Endothelial cell (in vitro differentiated cells): ENCODE results near the gene CDYL. TPM values are rescaled to one million over a fixed set of nuclear protein-coding genes. Genes with fewer than 3 reads are reported as not detected.

Source experiments
- DNase-seq: peaks from one replicate; pipeline ENCODE4 v3.0.0; 2021; ENCODE audit warnings: low spot score
- H3K27ac Mint-ChIP-seq: one replicate; pipeline ENCODE4 v1.8.0; 2021; ENCODE audit warnings: mixed read lengths, inconsistent platforms; ENCODE audit not compliant: unreplicated experiment
- H3K27me3 Mint-ChIP-seq: one replicate; pipeline ENCODE4 v1.8.0; 2021; ENCODE audit warnings: mild to moderate bottlenecking, moderate library complexity, mixed read lengths, inconsistent platforms; ENCODE audit not compliant: unreplicated experiment
- H3K36me3 Mint-ChIP-seq: one replicate; pipeline ENCODE4 v1.8.0; 2021; ENCODE audit warnings: mild to moderate bottlenecking, low read depth, mixed read lengths, inconsistent platforms; ENCODE audit not compliant: unreplicated experiment
- H3K4me1 Mint-ChIP-seq: one replicate; pipeline ENCODE4 v1.8.0; 2021; ENCODE audit warnings: mild to moderate bottlenecking, mixed read lengths, inconsistent platforms; ENCODE audit not compliant: unreplicated experiment
- H3K4me3 Mint-ChIP-seq: one replicate; pipeline ENCODE4 v1.8.0; 2021; ENCODE audit warnings: mild to moderate bottlenecking, mixed read lengths, inconsistent platforms; ENCODE audit not compliant: unreplicated experiment
- H3K9me3 Mint-ChIP-seq: one replicate; pipeline ENCODE4 v1.8.0; 2021; ENCODE audit warnings: mixed read lengths, inconsistent platforms; ENCODE audit not compliant: unreplicated experiment
- total RNA-seq: library from RNA; stranded (reverse); fragmentation: NEBNext Ultra II Directional; extraction: Animal tissue kit (Norgen Biotek cat#: 25700); gene quantifications from one replicate; pipeline ENCODE4 v1.2.1, GENCODE V29; 2021; ENCODE audit not compliant: unreplicated experiment
- TF ChIP-seq, protein P1 (sequence below): fragments of 200-600 bp; sonication (generic); IDR thresholded peaks from one replicate; pipeline ENCODE4 v1.5.0; 2021; ENCODE audit warnings: antibody characterized with exemption; ENCODE audit not compliant: unreplicated experiment

Gene CDYL
- total RNA-seq, 1 donor from 2014 or later = 66.7 TPM

DNA sequence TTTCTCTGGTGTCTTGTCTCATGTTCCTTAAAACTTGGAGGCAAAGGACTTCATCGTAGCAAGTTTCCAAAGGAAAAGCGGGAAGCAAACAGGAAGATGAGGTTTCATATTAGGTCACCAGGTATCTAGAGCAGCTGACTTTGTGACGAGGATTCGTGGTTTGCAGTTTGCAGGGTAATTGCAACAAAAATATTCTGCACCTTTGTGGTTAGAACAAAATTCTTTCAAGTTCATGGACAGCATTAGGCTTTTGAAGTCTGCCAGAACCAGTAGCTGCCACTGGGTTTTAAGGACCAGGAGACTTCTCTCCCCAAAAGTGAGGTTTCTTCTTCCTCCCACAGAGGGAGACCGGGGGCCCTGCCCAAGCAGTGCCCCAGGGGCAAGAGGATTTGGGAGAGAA is 164.2 kb downstream of the CDYL start:
- peaks cover 11% of the 10 kb centered on the region for H3K4me1 Mint-ChIP-seq
- peaks cover 15% of the 10 kb centered on the region for H3K36me3 Mint-ChIP-seq
- H3K9me3 Mint-ChIP-seq = no peaks in the 10 kb centered on the region
- TF ChIP-seq, protein P1, sequence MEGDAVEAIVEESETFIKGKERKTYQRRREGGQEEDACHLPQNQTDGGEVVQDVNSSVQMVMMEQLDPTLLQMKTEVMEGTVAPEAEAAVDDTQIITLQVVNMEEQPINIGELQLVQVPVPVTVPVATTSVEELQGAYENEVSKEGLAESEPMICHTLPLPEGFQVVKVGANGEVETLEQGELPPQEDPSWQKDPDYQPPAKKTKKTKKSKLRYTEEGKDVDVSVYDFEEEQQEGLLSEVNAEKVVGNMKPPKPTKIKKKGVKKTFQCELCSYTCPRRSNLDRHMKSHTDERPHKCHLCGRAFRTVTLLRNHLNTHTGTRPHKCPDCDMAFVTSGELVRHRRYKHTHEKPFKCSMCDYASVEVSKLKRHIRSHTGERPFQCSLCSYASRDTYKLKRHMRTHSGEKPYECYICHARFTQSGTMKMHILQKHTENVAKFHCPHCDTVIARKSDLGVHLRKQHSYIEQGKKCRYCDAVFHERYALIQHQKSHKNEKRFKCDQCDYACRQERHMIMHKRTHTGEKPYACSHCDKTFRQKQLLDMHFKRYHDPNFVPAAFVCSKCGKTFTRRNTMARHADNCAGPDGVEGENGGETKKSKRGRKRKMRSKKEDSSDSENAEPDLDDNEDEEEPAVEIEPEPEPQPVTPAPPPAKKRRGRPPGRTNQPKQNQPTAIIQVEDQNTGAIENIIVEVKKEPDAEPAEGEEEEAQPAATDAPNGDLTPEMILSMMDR = no peak
- peaks cover 4% of the 10 kb centered on the region for H3K27me3 Mint-ChIP-seq
- DNase-seq = no peak
- no peak overlapping the region for H3K4me3 Mint-ChIP-seq
- peak overlapping the region; percentile 77 for H3K27ac Mint-ChIP-seq

DNA sequence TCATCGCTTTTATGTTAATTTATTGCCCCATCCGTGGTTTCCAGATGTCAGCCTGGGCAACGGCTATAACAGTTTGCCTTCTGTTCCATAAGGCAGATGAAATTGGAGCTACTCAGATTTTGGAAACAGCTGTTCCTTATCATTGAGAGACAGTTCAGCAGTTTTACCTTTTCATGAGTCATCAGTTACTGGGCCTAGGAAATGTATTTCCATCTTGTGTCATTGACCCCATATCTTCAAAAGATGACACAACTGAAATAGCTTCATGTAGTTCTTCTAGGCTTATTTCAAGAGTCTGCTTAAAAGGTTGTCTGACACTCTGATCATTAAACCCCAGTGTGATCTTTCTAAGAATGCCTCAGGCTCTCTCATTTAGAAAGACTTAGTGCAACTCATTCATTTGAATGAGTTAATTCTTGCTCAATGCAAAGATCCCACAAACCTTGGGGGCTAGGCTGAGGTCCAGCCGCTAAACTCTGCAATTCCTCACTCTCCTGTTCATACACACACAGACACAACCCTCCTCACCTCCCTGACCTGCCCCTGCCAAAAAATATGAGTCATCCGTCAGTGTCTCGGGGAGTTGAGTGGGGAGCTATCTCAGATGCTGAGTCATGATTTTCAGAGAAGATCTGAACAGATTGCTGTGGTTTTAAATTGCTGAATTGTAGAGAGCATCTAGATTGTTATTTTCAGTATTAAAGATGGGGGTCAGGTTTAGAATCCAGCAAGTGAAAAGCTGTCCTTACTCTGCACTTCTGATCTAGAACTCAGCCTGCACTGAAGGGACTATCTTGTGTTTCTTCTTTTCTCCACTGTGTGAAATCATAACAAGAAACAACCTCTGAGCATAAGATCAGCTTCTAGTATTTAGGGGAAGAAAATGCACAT is 165.8 kb downstream of the CDYL start:
- peaks cover 7% of the 10 kb centered on the region for H3K4me1 Mint-ChIP-seq

DNA sequence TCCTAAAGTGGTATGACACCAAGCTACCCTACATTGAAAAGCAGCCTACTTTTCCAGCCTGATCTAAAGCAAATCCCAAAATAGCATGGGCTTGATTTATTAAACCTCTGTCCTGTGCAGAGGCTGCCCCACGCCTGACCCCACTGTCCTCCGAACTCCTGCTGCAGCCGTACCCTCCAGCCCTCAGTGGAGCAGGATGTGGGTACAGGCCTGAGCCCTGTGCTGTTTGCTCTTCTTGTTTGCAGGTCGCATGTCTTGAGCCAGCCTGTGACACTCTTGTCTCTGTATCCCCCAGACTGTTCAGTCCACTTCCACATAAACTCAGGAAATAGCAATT is 166.4 kb downstream of the CDYL start:
- TF ChIP-seq, protein P1 = no peak
- peaks cover 7% of the 10 kb centered on the region for H3K27me3 Mint-ChIP-seq
- no peak overlapping the region for H3K4me3 Mint-ChIP-seq
- DNase-seq = no peak
- H3K36me3 Mint-ChIP-seq = peaks cover 15% of the 10 kb centered on the region
- peaks cover 7% of the 10 kb centered on the region for H3K4me1 Mint-ChIP-seq
- no peak overlapping the region for H3K27ac Mint-ChIP-seq
- H3K9me3 Mint-ChIP-seq = no peaks in the 10 kb centered on the region

More for the DNA sequence above, 165.8 kb downstream of the CDYL start:
- H3K9me3 Mint-ChIP-seq = no peaks in the 10 kb centered on the region
- peaks cover 15% of the 10 kb centered on the region for H3K36me3 Mint-ChIP-seq
- TF ChIP-seq, protein P1 = no peak
- H3K4me3 Mint-ChIP-seq = no peak overlapping the region
- H3K27ac Mint-ChIP-seq = no peak overlapping the region
- peaks cover 7% of the 10 kb centered on the region for H3K27me3 Mint-ChIP-seq
- no peak for DNase-seq

GRCh38 chr6:4943716-4944115 is 167.5 kb downstream of the CDYL start:
- Mint-ChIP-seq H3K9me3 (no peaks in the 10 kb centered on the region), H3K27ac (no peak overlapping the region), H3K27me3 (peaks cover 7% of the 10 kb centered on the region), H3K36me3 (peaks cover 23% of the 10 kb centered on the region), H3K4me1 (peaks cover 13% of the 10 kb centered on the region), H3K4me3 (no peak overlapping the region)
- DNase-seq = no peak
- TF ChIP-seq, protein P1 = no peak

GRCh38 chr6:4944325-4944724 is 168.1 kb downstream of the CDYL start:
- no peaks in the 10 kb centered on the region for H3K9me3 Mint-ChIP-seq
- no peak for DNase-seq
- H3K27me3 Mint-ChIP-seq = peaks cover 7% of the 10 kb centered on the region
- H3K36me3 Mint-ChIP-seq = peaks cover 25% of the 10 kb centered on the region
- H3K27ac Mint-ChIP-seq = peak overlapping the region; percentile 41
- peaks cover 13% of the 10 kb centered on the region for H3K4me1 Mint-ChIP-seq
- TF ChIP-seq, protein P1 = no peak
- H3K4me3 Mint-ChIP-seq = peak overlapping the region; percentile 62
